Suprapubic skin (tissue), 4 donors: Measurements from ENCODE around the gene TSSC4. TPM values are rescaled to one million over a fixed set of nuclear protein-coding genes. Genes with fewer than 3 reads are reported as not detected.

Experiments used
- DNase-seq, 2 donors: peaks; one replicate each; pipeline ENCODE4 v3.0.0-alpha.2; 2019; ENCODE audit warnings: low spot score in 2 of 2
- H3K27ac ChIP-seq: fragments of 200-600 bp; sonication (generic); one replicate; pipeline ENCODE4 v1.5.1; 2019
- H3K27me3 ChIP-seq: fragments of 200-600 bp; sonication (generic); one replicate; pipeline ENCODE4 v1.5.1; 2019
- H3K36me3 ChIP-seq: fragments of 200-600 bp; sonication (generic); one replicate; pipeline ENCODE4 v1.5.1; 2019
- H3K4me1 ChIP-seq: fragments of 200-600 bp; sonication (generic); one replicate; pipeline ENCODE4 v1.5.1; 2019
- H3K4me3 ChIP-seq: fragments of 200-600 bp; sonication (generic); one replicate; pipeline ENCODE4 v1.5.1; 2019; ENCODE audit warnings: mild to moderate bottlenecking
- H3K9me3 ChIP-seq: fragments of 200-600 bp; sonication (generic); one replicate; pipeline ENCODE4 v1.5.1; 2019
- CTCF ChIP-seq, 2 donors: fragments of 200-600 bp in 1 of 2; fragments of 450-650 bp in 1 of 2; sonication (generic) in 1 of 2; IDR thresholded peaks; one replicate each; pipeline ENCODE4 v1.5.1; 2016 to 2019; ENCODE audit warnings: antibody characterized with exemption in 2 of 2, mild to moderate bottlenecking in 1 of 2, moderate library complexity in 1 of 2
- EP300 ChIP-seq: sonication (generic); formaldehyde crosslinking; IDR thresholded peaks from one replicate; pipeline ENCODE4 v1.6.1; 2017; ENCODE audit warnings: antibody characterized with exemption
- POLR2A ChIP-seq, 2 donors: fragments of 450-650 bp; IDR thresholded peaks; one replicate each; pipeline ENCODE4 v1.6.1; 2017; ENCODE audit warnings: antibody characterized with exemption in 2 of 2, mild to moderate bottlenecking in 2 of 2, moderate library complexity in 2 of 2
- POLR2AphosphoS5 ChIP-seq, 3 donors: sonication (generic); formaldehyde crosslinking; IDR thresholded peaks; one replicate each; pipeline ENCODE4 v1.6.1; 2017; ENCODE audit warnings: antibody characterized with exemption in 3 of 3
- WGBS: methylation state at CpG from one replicate; pipeline ENCODE4 v1.1.5; 2018; 5-methylcytosine and 5-hydroxymethylcytosine counted together
- total RNA-seq, 4 donors: library from RNA; depleted of rRNA; stranded (reverse); fragments of >200 nt; gene quantifications; one replicate each; pipeline ENCODE4 v1.1.0, GENCODE V29; 2016

Gene TSSC4
- total RNA-seq, 4 donors from 2014 or later: 25.7 to 60.9 (median 51.4) TPM

GRCh38 chr11:2401436-2401984, 960 bp downstream of the TSSC4 start:
- no peak for DNase-seq
- Histone ChIP-seq H3K36me3 (peaks cover 40% of the 10 kb centered on the region), H3K27ac (no peak overlapping the region), H3K9me3 (no peaks in the 10 kb centered on the region), H3K4me1 (peaks cover 30% of the 10 kb centered on the region), H3K27me3 (no peaks in the 10 kb centered on the region), H3K4me3 (peak overlapping the region; percentile 91)
- 19% methylated on average over 9 of the region's 12 CpGs for WGBS
- no peak for TF ChIP-seq CTCF (IDR thresholded peaks at IDR 0.05)
- no peak for TF ChIP-seq POLR2A (IDR thresholded peaks at IDR 0.05)
- no peak for TF ChIP-seq EP300
- TF ChIP-seq POLR2AphosphoS5 (IDR thresholded peaks at IDR 0.05): no peak

GRCh38 chr11:2402106-2402505, 1.6 kb downstream of the TSSC4 start:
- Histone ChIP-seq H3K27ac (no peak overlapping the region), H3K9me3 (no peaks in the 10 kb centered on the region), H3K36me3 (peaks cover 34% of the 10 kb centered on the region), H3K4me3 (peak overlapping the region; percentile 91), H3K4me1 (peaks cover 31% of the 10 kb centered on the region), H3K27me3 (no peaks in the 10 kb centered on the region)
- DNase-seq: no peak
- WGBS: 74% methylated on average over 4 of the region's 13 CpGs
- TF ChIP-seq CTCF (IDR thresholded peaks at IDR 0.05) (no peak), EP300 (no peak), POLR2AphosphoS5 (IDR thresholded peaks at IDR 0.05) (no peak), POLR2A (IDR thresholded peaks at IDR 0.05) (no peak)

GRCh38 chr11:2402890-2403645, 2.5 kb downstream of the TSSC4 start:
- H3K4me1 ChIP-seq: peaks cover 32% of the 10 kb centered on the region
- no peaks in the 10 kb centered on the region for H3K27me3 ChIP-seq
- H3K36me3 ChIP-seq: peaks cover 27% of the 10 kb centered on the region
- TF ChIP-seq CTCF (IDR thresholded peaks at IDR 0.05) (no peak), POLR2A (IDR thresholded peaks at IDR 0.05) (no peak), EP300 (no peak), POLR2AphosphoS5 (IDR thresholded peaks at IDR 0.05) (no peak)
- no peaks in the 10 kb centered on the region for H3K9me3 ChIP-seq
- no peak overlapping the region for H3K4me3 ChIP-seq
- DNase-seq: no peak
- WGBS: 87% methylated on average over 9 of the region's 31 CpGs
- H3K27ac ChIP-seq: no peak overlapping the region

GRCh38 chr11:2404735-2405196, 4.2 kb downstream of the TSSC4 start:
- Histone ChIP-seq H3K4me3 (no peak overlapping the region), H3K4me1 (peaks cover 18% of the 10 kb centered on the region), H3K27ac (no peak overlapping the region), H3K9me3 (no peaks in the 10 kb centered on the region), H3K36me3 (peaks cover 25% of the 10 kb centered on the region), H3K27me3 (peaks cover 4% of the 10 kb centered on the region)
- 65% methylated on average over 5 of the region's 12 CpGs for WGBS
- TF ChIP-seq POLR2AphosphoS5 (IDR thresholded peaks at IDR 0.05): no peak
- TF ChIP-seq POLR2A (IDR thresholded peaks at IDR 0.05): no peak
- no peak for TF ChIP-seq CTCF (IDR thresholded peaks at IDR 0.05)
- TF ChIP-seq EP300: no peak
- DNase-seq: no peak

- WGBS: 90% methylated on average over 11 of the region's 14 CpGs
- peaks cover 6% of the 10 kb centered on the region for H3K27me3 ChIP-seq
- H3K36me3 ChIP-seq: peaks cover 25% of the 10 kb centered on the region
- H3K27ac ChIP-seq: no peak overlapping the region
- no peak for DNase-seq
- peaks cover 12% of the 10 kb centered on the region for H3K4me1 ChIP-seq
- TF ChIP-seq POLR2AphosphoS5 (IDR thresholded peaks at IDR 0.05): no peak
- no peak for TF ChIP-seq EP300
- no peak for TF ChIP-seq POLR2A (IDR thresholded peaks at IDR 0.05)
- no peak for TF ChIP-seq CTCF (IDR thresholded peaks at IDR 0.05)
- H3K9me3 ChIP-seq: no peaks in the 10 kb centered on the region
- no peak overlapping the region for H3K4me3 ChIP-seq
Observed at GRCh38 chr11:2406451-2406850, 5.9 kb downstream of the TSSC4 start.
